ENCODE results near the gene PCDHGA5.

The PCDHGA5 gene

GRCh38 chr5:141355641-141356040 lies 8.3 kb upstream of the PCDHGA5 start:
- TF ChIP-seq POLR2AphosphoS5 (IDR thresholded peaks at IDR 0.05; ENCODE audit: low read depth, low read length) = no peak
- no peak for TF ChIP-seq SIN3A (IDR thresholded peaks at IDR 0.05; ENCODE audit: borderline replicate concordance, insufficient read depth, low read length)
- no peak for TF ChIP-seq REST (IDR thresholded peaks at IDR 0.05; ENCODE audit: insufficient read depth in 1 of 2, low read depth in 2 of 2, low read length in 2 of 2)
- TF ChIP-seq FOXP2 (optimal IDR thresholded peaks at IDR 0.05; ENCODE audit: borderline replicate concordance, extremely low read depth, extremely low read length, insufficient read depth) = no peak
- TF ChIP-seq TAF1 (IDR thresholded peaks at IDR 0.05; ENCODE audit: borderline replicate concordance, insufficient read depth, low read length) = no peak

GRCh38 chr5:141356133-141356532 lies 7.8 kb upstream of the PCDHGA5 start:
- TF ChIP-seq FOXP2 (optimal IDR thresholded peaks at IDR 0.05; ENCODE audit: borderline replicate concordance, extremely low read depth, extremely low read length, insufficient read depth) (no peak), TAF1 (IDR thresholded peaks at IDR 0.05; ENCODE audit: borderline replicate concordance, insufficient read depth, low read length) (no peak), SIN3A (IDR thresholded peaks at IDR 0.05; ENCODE audit: borderline replicate concordance, insufficient read depth, low read length) (no peak), POLR2AphosphoS5 (IDR thresholded peaks at IDR 0.05; ENCODE audit: low read depth, low read length) (no peak), REST (IDR thresholded peaks at IDR 0.05; ENCODE audit: insufficient read depth in 1 of 2, low read depth in 2 of 2, low read length in 2 of 2) (no peak)

- TF ChIP-seq SIN3A (IDR thresholded peaks at IDR 0.05; ENCODE audit: borderline replicate concordance, insufficient read depth, low read length) (no peak), POLR2AphosphoS5 (IDR thresholded peaks at IDR 0.05; ENCODE audit: low read depth, low read length) (no peak), REST (IDR thresholded peaks at IDR 0.05; ENCODE audit: insufficient read depth in 1 of 2, low read depth in 2 of 2, low read length in 2 of 2) (peak in 1 of 2 experiments; percentile 53; a peak in 1 of 4 replicates)
Measured at GRCh38 chr5:141356950-141357349, 7.0 kb upstream of the PCDHGA5 start.

- no peak for TF ChIP-seq TAF1 (IDR thresholded peaks at IDR 0.05; ENCODE audit: borderline replicate concordance, insufficient read depth, low read length)
- no peak for TF ChIP-seq POLR2AphosphoS5 (IDR thresholded peaks at IDR 0.05; ENCODE audit: low read depth, low read length)
- no peak for TF ChIP-seq FOXP2 (optimal IDR thresholded peaks at IDR 0.05; ENCODE audit: borderline replicate concordance, extremely low read depth, extremely low read length, insufficient read depth)
- no peak for TF ChIP-seq REST (IDR thresholded peaks at IDR 0.05; ENCODE audit: insufficient read depth in 1 of 2, low read depth in 2 of 2, low read length in 2 of 2)
- TF ChIP-seq SIN3A (IDR thresholded peaks at IDR 0.05; ENCODE audit: borderline replicate concordance, insufficient read depth, low read length) = no peak
Measured at GRCh38 chr5:141359790-141360426, 4.1 kb upstream of the PCDHGA5 start, which contains the start of gene PCDHGB2. Gene PCDHGB2 (plus strand): TSS chr5:141359994. CDS start chr5:141360136, 142 bp downstream.

Data from PFSK-1 (cell line).